HL-60 (cell line): ENCODE measurements around the gene BAG3.

ENCODE experiments used
- POLR2AphosphoS5 ChIP-seq: IDR thresholded peaks from 2 replicates; pipeline ENCODE4 v1.6.1; 2012; ENCODE audit warnings: low read depth
- SPI1 ChIP-seq: IDR thresholded peaks from 2 replicates; pipeline ENCODE4 v1.6.1; 2012; ENCODE audit warnings: low read depth, mild to moderate bottlenecking, borderline replicate concordance
- TF ChIP-seq, protein P1 (sequence below): IDR thresholded peaks from one replicate; pipeline ENCODE4 v1.5.1; 2011; ENCODE audit warnings: low read length, control low read depth, inconsistent platforms; ENCODE audit not compliant: insufficient read depth

DNA sequence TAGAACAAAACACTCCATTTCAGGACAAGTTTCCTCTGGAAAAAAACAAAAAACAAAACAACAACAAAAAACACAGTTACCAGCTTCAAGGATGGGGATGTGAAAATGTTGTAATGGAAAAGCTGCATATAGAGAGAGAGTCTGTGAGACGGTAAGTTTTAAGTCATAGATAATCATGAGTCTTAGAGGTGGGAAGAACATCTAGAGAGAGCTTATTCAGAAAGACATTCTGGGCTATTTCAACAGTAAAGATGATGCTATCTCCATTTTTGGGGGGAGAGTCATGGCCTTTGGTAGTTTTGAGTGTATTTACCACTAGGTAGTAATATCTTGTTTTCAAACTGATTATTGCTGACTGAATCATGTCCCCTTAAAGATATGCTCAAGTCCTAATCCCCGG, 51.4 kb downstream of the BAG3 start:
- TF ChIP-seq, protein P1, sequence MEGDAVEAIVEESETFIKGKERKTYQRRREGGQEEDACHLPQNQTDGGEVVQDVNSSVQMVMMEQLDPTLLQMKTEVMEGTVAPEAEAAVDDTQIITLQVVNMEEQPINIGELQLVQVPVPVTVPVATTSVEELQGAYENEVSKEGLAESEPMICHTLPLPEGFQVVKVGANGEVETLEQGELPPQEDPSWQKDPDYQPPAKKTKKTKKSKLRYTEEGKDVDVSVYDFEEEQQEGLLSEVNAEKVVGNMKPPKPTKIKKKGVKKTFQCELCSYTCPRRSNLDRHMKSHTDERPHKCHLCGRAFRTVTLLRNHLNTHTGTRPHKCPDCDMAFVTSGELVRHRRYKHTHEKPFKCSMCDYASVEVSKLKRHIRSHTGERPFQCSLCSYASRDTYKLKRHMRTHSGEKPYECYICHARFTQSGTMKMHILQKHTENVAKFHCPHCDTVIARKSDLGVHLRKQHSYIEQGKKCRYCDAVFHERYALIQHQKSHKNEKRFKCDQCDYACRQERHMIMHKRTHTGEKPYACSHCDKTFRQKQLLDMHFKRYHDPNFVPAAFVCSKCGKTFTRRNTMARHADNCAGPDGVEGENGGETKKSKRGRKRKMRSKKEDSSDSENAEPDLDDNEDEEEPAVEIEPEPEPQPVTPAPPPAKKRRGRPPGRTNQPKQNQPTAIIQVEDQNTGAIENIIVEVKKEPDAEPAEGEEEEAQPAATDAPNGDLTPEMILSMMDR = no peak
- TF ChIP-seq POLR2AphosphoS5 (no peak), SPI1 (no peak)
